HepG2 (cell line): Measurements from ENCODE around the gene ZBTB7A. TPM values are rescaled to one million over a fixed set of nuclear protein-coding genes. Genes with fewer than 3 reads are reported as not detected.
A peak's percentile ranks its signal among the peaks of the same experiment; 100 is the strongest.

Experiments used
- ARNT ChIP-seq: fragments of 450-650 bp; IDR thresholded peaks from 2 replicates; pipeline ENCODE4 v1.6.1; 2017
- CBX2 ChIP-seq, 2 experiments: fragments of 200-600 bp in 1 of 2; sonication (generic); formaldehyde crosslinking in 1 of 2; IDR thresholded peaks; 2 replicates each; pipeline versions ENCODE4 v1.7.0 to v1.8.1; 2018 to 2022; ENCODE audit warnings: low read depth in 2 of 2, low read length in 1 of 2, mild to moderate bottlenecking in 1 of 2, missing genetic modification reagents in 1 of 2
- PCBP2 ChIP-seq: fragments of 200-400 bp; formaldehyde crosslinking; optimal IDR thresholded peaks from 2 replicates; pipeline ENCODE3; 2018; ENCODE audit warnings: low read length, low read depth; ENCODE audit not compliant: poor library complexity, severe bottlenecking
- RCOR2 ChIP-seq: IDR thresholded peaks from 2 replicates; pipeline ENCODE4 v1.6.1; 2016; ENCODE audit warnings: missing biosample characterization, missing genetic modification reagents
- RXRA ChIP-seq: sonication (generic); formaldehyde crosslinking; IDR thresholded peaks from 2 replicates; pipeline ENCODE4 v1.5.1; 2020; ENCODE audit warnings: missing genetic modification reagents
- ZNF317 ChIP-seq: sonication (generic); formaldehyde crosslinking; IDR thresholded peaks from 2 replicates; pipeline ENCODE4 v1.5.0; 2020; ENCODE audit warnings: mild to moderate bottlenecking, missing genetic modification reagents
- ZNF563 ChIP-seq: sonication (generic); formaldehyde crosslinking; IDR thresholded peaks from 2 replicates; pipeline ENCODE4 v1.8.0; 2022; ENCODE audit warnings: mild to moderate bottlenecking, moderate library complexity, missing genetic modification reagents
- ZNF564 ChIP-seq: sonication (generic); formaldehyde crosslinking; IDR thresholded peaks from 2 replicates; pipeline ENCODE4 v1.8.1; 2023; ENCODE audit warnings: mild to moderate bottlenecking, missing genetic modification reagents
- ZNF644 ChIP-seq: IDR thresholded peaks from 2 replicates; pipeline ENCODE4 v1.6.1; 2016; ENCODE audit warnings: low read depth
- ZNF746 ChIP-seq: sonication (generic); formaldehyde crosslinking; IDR thresholded peaks from 2 replicates; pipeline ENCODE4 v1.8.0; 2022; ENCODE audit warnings: mild to moderate bottlenecking, missing genetic modification reagents
- ZNF788 ChIP-seq: sonication (generic); formaldehyde crosslinking; IDR thresholded peaks from 2 replicates; pipeline ENCODE4 v1.5.0; 2020; ENCODE audit warnings: mild to moderate bottlenecking, missing genetic modification reagents, borderline replicate concordance
- ZSCAN31 ChIP-seq: sonication (generic); formaldehyde crosslinking; IDR thresholded peaks from 2 replicates; pipeline ENCODE4 v1.5.0; 2020; ENCODE audit warnings: low read depth, mild to moderate bottlenecking, missing genetic modification reagents
- polyA plus RNA-seq, 8 experiments: library from polyadenylated mRNA; depleted of rRNA in 3 of 8; stranded (reverse) in 7 of 8; unstranded in 1 of 8; fragments of >200 nt; fragmentation: Illumina TruSeq in 4 of 8; extraction: Trizol in 4 of 8; gene quantifications; 2 replicates each; pipeline versions ENCODE4 v1.2.1 to v1.2.3, GENCODE V29; 2011 to 2016; ENCODE audit warnings: low read depth in 4 of 8, missing spikeins in 1 of 8, mixed read lengths in 1 of 8; ENCODE audit not compliant: insufficient read depth in 1 of 8
- total RNA-seq, 5 experiments: library from RNA; depleted of rRNA; stranded (reverse); fragments of >200 nt; fragmentation: Illumina TruSeq; extraction: Trizol; gene quantifications; 2 replicates each; pipeline ENCODE4 v1.2.3, GENCODE V29; 2016; ENCODE audit warnings: low read depth in 1 of 5
- TF ChIP-seq, protein P1 (sequence below): IDR thresholded peaks from 2 replicates; pipeline ENCODE4 v1.6.1; 2016; ENCODE audit warnings: missing compliant biosample characterization, missing genetic modification reagents, borderline replicate concordance
- TF ChIP-seq, protein P2 (sequence below), 2 experiments: fragments of 450-650 bp in 1 of 2; sonication (generic) in 1 of 2; formaldehyde crosslinking; IDR thresholded peaks; 2 replicates each; pipeline versions ENCODE4 v1.5.0 to v1.8.0; 2020 to 2022; ENCODE audit warnings: mild to moderate bottlenecking in 1 of 2, missing genetic modification reagents in 1 of 2
- TF ChIP-seq, protein P3 (sequence below): sonication (generic); formaldehyde crosslinking; IDR thresholded peaks from 2 replicates; pipeline ENCODE4 v1.4.0; 2020; ENCODE audit warnings: mild to moderate bottlenecking, missing genetic modification reagents, borderline replicate concordance
- TF ChIP-seq, protein P4 (sequence below): sonication (generic); formaldehyde crosslinking; conservative IDR thresholded peaks from 2 replicates; pipeline ENCODE4 v1.8.0; 2022; ENCODE audit warnings: low read depth, missing genetic modification reagents
- TF ChIP-seq, protein P5 (sequence below): IDR thresholded peaks from 2 replicates; pipeline ENCODE4 v1.6.1; 2016; ENCODE audit warnings: missing genetic modification reagents, missing compliant biosample characterization

ZBTB7A gene
- total and polyA plus RNA-seq, 2 of the 13 experiments (the other 11 are each of a cell fraction or from before 2014, with no cell fraction given), result 3.6 to 4.0 TPM

DNA sequence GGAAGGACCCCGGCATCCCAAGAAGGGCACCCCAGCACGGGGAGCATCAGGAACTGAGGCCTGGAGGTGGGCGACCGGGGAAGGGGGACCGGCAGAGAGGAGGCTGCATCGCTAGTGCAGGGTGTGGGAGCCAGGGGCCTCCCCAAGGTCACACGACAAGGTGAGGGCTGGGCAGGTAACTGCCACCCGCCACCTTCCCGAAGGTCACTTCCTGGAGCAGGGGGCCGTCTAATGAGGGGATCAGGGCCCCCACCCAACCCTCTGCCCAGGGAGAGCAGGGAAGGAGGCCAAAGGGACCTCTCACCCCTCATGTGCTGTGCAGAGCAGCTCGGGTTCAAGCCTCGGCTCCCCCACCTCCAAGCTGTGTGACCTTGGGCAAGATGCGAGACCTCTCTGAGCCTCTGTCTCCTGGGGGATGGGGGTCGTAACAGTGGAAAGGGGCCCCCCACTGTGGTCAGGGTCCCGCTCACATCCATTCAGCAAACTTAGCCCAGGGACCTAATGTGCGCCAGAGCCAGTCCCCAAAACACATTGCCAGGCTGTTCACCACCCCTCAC is 6.0 kb downstream of the ZBTB7A start (continued):
- TF ChIP-seq RXRA (CRISPR knock-in tag) (no peak), ARNT (no peak), ZSCAN31 (CRISPR knock-in tag) (peak; percentile 49; the same call in 1 of the 2 replicates), ZNF317 (no peak), PCBP2 (no peak), ZNF746 (0 out of 2 replicates have a peak, but pooled peaks have one; percentile 22), ZNF788 (CRISPR knock-in tag) (no peak), CBX2 (IDR thresholded peaks at IDR 0.05; ENCODE audit: low read depth, low read length) (no peak), CBX2 (CRISPR knock-in tag; IDR thresholded peaks at IDR 0.05; ENCODE audit: low read depth) (no peak), ZNF644 (CRISPR knock-in tag) (no peak), ZNF563 (0 out of 2 replicates have a peak, but pooled peaks have one; percentile 4), RCOR2 (peak; percentile 37; the same call in 1 of the 2 replicates), ZNF564 (no peak)
- TF ChIP-seq, protein P1, sequence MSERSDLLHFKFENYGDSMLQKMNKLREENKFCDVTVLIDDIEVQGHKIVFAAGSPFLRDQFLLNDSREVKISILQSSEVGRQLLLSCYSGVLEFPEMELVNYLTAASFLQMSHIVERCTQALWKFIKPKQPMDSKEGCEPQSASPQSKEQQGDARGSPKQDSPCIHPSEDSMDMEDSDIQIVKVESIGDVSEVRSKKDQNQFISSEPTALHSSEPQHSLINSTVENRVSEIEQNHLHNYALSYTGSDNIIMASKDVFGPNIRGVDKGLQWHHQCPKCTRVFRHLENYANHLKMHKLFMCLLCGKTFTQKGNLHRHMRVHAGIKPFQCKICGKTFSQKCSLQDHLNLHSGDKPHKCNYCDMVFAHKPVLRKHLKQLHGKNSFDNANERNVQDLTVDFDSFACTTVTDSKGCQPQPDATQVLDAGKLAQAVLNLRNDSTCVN (CRISPR knock-in tag), result no peak
- TF ChIP-seq, protein P2, sequence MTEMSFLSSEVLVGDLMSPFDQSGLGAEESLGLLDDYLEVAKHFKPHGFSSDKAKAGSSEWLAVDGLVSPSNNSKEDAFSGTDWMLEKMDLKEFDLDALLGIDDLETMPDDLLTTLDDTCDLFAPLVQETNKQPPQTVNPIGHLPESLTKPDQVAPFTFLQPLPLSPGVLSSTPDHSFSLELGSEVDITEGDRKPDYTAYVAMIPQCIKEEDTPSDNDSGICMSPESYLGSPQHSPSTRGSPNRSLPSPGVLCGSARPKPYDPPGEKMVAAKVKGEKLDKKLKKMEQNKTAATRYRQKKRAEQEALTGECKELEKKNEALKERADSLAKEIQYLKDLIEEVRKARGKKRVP (CRISPR knock-in tag; IDR thresholded peaks at IDR 0.05), result no peak
- TF ChIP-seq, protein P3, sequence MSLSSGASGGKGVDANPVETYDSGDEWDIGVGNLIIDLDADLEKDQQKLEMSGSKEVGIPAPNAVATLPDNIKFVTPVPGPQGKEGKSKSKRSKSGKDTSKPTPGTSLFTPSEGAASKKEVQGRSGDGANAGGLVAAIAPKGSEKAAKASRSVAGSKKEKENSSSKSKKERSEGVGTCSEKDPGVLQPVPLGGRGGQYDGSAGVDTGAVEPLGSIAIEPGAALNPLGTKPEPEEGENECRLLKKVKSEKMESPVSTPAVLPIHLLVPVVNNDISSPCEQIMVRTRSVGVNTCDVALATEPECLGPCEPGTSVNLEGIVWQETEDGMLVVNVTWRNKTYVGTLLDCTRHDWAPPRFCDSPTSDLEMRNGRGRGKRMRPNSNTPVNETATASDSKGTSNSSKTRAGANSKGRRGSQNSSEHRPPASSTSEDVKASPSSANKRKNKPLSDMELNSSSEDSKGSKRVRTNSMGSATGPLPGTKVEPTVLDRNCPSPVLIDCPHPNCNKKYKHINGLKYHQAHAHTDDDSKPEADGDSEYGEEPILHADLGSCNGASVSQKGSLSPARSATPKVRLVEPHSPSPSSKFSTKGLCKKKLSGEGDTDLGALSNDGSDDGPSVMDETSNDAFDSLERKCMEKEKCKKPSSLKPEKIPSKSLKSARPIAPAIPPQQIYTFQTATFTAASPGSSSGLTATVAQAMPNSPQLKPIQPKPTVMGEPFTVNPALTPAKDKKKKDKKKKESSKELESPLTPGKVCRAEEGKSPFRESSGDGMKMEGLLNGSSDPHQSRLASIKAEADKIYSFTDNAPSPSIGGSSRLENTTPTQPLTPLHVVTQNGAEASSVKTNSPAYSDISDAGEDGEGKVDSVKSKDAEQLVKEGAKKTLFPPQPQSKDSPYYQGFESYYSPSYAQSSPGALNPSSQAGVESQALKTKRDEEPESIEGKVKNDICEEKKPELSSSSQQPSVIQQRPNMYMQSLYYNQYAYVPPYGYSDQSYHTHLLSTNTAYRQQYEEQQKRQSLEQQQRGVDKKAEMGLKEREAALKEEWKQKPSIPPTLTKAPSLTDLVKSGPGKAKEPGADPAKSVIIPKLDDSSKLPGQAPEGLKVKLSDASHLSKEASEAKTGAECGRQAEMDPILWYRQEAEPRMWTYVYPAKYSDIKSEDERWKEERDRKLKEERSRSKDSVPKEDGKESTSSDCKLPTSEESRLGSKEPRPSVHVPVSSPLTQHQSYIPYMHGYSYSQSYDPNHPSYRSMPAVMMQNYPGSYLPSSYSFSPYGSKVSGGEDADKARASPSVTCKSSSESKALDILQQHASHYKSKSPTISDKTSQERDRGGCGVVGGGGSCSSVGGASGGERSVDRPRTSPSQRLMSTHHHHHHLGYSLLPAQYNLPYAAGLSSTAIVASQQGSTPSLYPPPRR, result no peak
- TF ChIP-seq, protein P4, sequence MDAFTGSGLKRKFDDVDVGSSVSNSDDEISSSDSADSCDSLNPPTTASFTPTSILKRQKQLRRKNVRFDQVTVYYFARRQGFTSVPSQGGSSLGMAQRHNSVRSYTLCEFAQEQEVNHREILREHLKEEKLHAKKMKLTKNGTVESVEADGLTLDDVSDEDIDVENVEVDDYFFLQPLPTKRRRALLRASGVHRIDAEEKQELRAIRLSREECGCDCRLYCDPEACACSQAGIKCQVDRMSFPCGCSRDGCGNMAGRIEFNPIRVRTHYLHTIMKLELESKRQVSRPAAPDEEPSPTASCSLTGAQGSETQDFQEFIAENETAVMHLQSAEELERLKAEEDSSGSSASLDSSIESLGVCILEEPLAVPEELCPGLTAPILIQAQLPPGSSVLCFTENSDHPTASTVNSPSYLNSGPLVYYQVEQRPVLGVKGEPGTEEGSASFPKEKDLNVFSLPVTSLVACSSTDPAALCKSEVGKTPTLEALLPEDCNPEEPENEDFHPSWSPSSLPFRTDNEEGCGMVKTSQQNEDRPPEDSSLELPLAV (CRISPR knock-in tag), result no peak
- TF ChIP-seq, protein P5, sequence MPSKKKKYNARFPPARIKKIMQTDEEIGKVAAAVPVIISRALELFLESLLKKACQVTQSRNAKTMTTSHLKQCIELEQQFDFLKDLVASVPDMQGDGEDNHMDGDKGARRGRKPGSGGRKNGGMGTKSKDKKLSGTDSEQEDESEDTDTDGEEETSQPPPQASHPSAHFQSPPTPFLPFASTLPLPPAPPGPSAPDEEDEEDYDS, result no peak
